Neural progenitor cell (in vitro differentiated cells): ENCODE measurements around the gene PPM1K. TPM values are rescaled to one million over a fixed set of nuclear protein-coding genes. Genes with fewer than 3 reads are reported as not detected.

Source experiments
- DNase-seq: peaks from one replicate; pipeline ENCODE4 v3.0.0-alpha.2; 2016; ENCODE audit warnings: low spot score
- H2AFZ ChIP-seq: fragments of 200-600 bp; sonication (generic); replicated peaks from 2 replicates; pipeline ENCODE4 v1.6.1; 2016; ENCODE audit warnings: antibody characterized with exemption
- H3F3A ChIP-seq: fragments of 200-600 bp; sonication (generic); 2 replicates; pipeline ENCODE4 v1.6.1; 2016; ENCODE audit warnings: antibody characterized with exemption, low read depth
- H3K27ac ChIP-seq: fragments of 200-600 bp; sonication (generic); 2 replicates; pipeline ENCODE4 v1.5.1; 2016; ENCODE audit warnings: mild to moderate bottlenecking
- H3K27me3 ChIP-seq: fragments of 200-600 bp; sonication (generic); 2 replicates; pipeline ENCODE4 v1.6.1; 2016; ENCODE audit warnings: mild to moderate bottlenecking, moderate library complexity
- H3K36me3 ChIP-seq: fragments of 200-600 bp; sonication (generic); 2 replicates; pipeline ENCODE4 v1.5.1; 2016
- H3K4me1 ChIP-seq: fragments of 200-600 bp; sonication (generic); 2 replicates; pipeline ENCODE4 v1.6.1; 2016; ENCODE audit warnings: mixed run types
- H3K4me2 ChIP-seq: fragments of 200-600 bp; sonication (generic); 2 replicates; pipeline ENCODE4 v1.6.1; 2016
- H3K4me3 ChIP-seq: fragments of 200-600 bp; sonication (generic); 2 replicates; pipeline ENCODE4 v1.5.1; 2016
- H3K79me2 ChIP-seq: fragments of 200-600 bp; sonication (generic); 2 replicates; pipeline ENCODE4 v1.6.1; 2016; ENCODE audit warnings: low read depth
- H3K9ac ChIP-seq: fragments of 200-600 bp; sonication (generic); 2 replicates; pipeline ENCODE4 v1.6.1; 2016
- H3K9me3 ChIP-seq: fragments of 200-600 bp; sonication (generic); 2 replicates; pipeline ENCODE4 v1.5.1; 2016; ENCODE audit warnings: low read depth
- H4K20me1 ChIP-seq: fragments of 200-600 bp; sonication (generic); 2 replicates; pipeline ENCODE4 v1.6.1; 2016; ENCODE audit warnings: low read depth
- H3K27ac Mint-ChIP-seq: 3 replicates; pipeline ENCODE4 v1.8.0; 2021; ENCODE audit warnings: mixed read lengths
- H3K27me3 Mint-ChIP-seq: 2 replicates; pipeline ENCODE4 v1.8.0; 2022; ENCODE audit warnings: low read depth, mild to moderate bottlenecking, inconsistent platforms, moderate library complexity, mixed read lengths; ENCODE audit not compliant: insufficient read depth
- H3K36me3 Mint-ChIP-seq: 3 replicates; pipeline ENCODE4 v1.8.0; 2021; ENCODE audit warnings: mixed read lengths
- H3K4me1 Mint-ChIP-seq: 3 replicates; pipeline ENCODE4 v1.8.0; 2021; ENCODE audit warnings: mixed read lengths
- H3K4me3 Mint-ChIP-seq: 3 replicates; pipeline ENCODE4 v1.8.0; 2021; ENCODE audit warnings: mild to moderate bottlenecking, moderate library complexity, mixed read lengths
- H3K9me3 Mint-ChIP-seq: 3 replicates; pipeline ENCODE4 v1.8.0; 2020; ENCODE audit warnings: mixed read lengths
- EZH2 ChIP-seq: fragments of 200-600 bp; sonication (generic); IDR thresholded peaks from 2 replicates; pipeline ENCODE4 v1.6.1; 2017; ENCODE audit warnings: antibody characterized with exemption, mild to moderate bottlenecking, moderate library complexity
- EZH2phosphoT487 ChIP-seq: fragments of 200-600 bp; sonication (generic); IDR thresholded peaks from 2 replicates; pipeline ENCODE4 v1.6.1; 2017; ENCODE audit warnings: antibody characterized with exemption
- total RNA-seq: library from RNA; depleted of rRNA; stranded (reverse); fragments of >200 nt; gene quantifications from 2 replicates; pipeline ENCODE4 v1.2.3, GENCODE V29; 2015; ENCODE audit warnings: low replicate concordance
- TF ChIP-seq, protein P1 (sequence below): fragments of 200-600 bp; sonication (generic); IDR thresholded peaks from 2 replicates; pipeline ENCODE4 v1.5.1; 2017; ENCODE audit warnings: antibody characterized with exemption, mild to moderate bottlenecking

PPM1K gene
- total RNA-seq, 1 donor from 2014 or later: 7.3 TPM

DNA sequence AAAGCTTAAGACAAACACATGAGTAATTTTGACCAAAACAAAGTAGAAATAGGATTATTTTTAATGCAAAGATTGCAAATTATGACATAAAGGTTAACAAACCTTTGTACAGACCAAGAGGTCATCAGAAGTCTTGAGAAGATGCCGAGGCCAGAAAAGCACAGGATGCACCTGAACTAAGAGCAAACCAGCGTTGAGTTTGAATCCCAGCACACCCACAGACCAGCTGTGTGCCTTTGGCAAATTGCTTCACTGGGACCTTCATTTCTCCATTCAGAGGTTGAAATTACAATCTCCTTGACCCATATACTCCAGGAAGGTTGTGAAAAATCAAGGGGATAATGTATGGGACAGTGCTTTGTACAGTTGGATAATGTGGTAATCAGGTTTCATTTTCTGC lies 56.6 kb downstream of the PPM1K start:
- H3K4me1 ChIP-seq: no peaks in the 10 kb centered on the region
- H3F3A ChIP-seq: no peaks in the 10 kb centered on the region
- no peaks in the 10 kb centered on the region for H3K36me3 ChIP-seq
- no peaks in the 10 kb centered on the region for H3K9me3 ChIP-seq
- H3K4me1 Mint-ChIP-seq: no peaks in the 10 kb centered on the region
- no peak overlapping the region for H2AFZ ChIP-seq
- H3K79me2 ChIP-seq: no peaks in the 10 kb centered on the region
- DNase-seq: no peak
- H3K9ac ChIP-seq: no peak overlapping the region
- H4K20me1 ChIP-seq: no peaks in the 10 kb centered on the region
- H3K4me3 Mint-ChIP-seq: no peak overlapping the region
- H3K9me3 Mint-ChIP-seq: peaks cover 1% of the 10 kb centered on the region
- H3K4me3 ChIP-seq: no peak overlapping the region
- TF ChIP-seq EZH2 (no peak), EZH2phosphoT487 (no peak)
- TF ChIP-seq, protein P1, sequence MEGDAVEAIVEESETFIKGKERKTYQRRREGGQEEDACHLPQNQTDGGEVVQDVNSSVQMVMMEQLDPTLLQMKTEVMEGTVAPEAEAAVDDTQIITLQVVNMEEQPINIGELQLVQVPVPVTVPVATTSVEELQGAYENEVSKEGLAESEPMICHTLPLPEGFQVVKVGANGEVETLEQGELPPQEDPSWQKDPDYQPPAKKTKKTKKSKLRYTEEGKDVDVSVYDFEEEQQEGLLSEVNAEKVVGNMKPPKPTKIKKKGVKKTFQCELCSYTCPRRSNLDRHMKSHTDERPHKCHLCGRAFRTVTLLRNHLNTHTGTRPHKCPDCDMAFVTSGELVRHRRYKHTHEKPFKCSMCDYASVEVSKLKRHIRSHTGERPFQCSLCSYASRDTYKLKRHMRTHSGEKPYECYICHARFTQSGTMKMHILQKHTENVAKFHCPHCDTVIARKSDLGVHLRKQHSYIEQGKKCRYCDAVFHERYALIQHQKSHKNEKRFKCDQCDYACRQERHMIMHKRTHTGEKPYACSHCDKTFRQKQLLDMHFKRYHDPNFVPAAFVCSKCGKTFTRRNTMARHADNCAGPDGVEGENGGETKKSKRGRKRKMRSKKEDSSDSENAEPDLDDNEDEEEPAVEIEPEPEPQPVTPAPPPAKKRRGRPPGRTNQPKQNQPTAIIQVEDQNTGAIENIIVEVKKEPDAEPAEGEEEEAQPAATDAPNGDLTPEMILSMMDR: no peak
- H3K27me3 Mint-ChIP-seq: no peaks in the 10 kb centered on the region
- no peak overlapping the region for H3K27ac ChIP-seq
- H3K36me3 Mint-ChIP-seq: no peaks in the 10 kb centered on the region
- H3K4me2 ChIP-seq: no peak overlapping the region
- no peak overlapping the region for H3K27ac Mint-ChIP-seq
- no peaks in the 10 kb centered on the region for H3K27me3 ChIP-seq

DNA sequence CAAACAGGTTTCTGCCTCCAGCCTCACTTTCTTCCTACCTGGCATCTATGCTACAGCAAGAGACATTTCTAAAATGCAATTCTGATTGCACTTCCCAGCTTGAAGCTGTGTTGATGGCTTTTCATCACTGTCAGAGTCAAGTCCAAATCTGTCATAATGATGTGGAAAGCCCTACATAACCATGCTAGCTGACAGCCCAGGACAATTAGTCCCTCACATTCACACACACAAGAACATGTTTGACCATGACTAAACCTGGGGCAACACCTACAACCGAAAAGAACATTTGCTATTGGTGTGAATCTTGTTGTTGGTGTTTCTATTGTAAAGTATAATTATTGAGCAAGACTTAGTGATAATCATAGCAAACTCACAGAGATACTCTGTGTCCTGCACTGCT lies 58.2 kb downstream of the PPM1K start:
- Mint-ChIP-seq H3K4me1 (no peaks in the 10 kb centered on the region), H3K4me3 (no peak overlapping the region), H3K27ac (no peak overlapping the region), H3K36me3 (no peaks in the 10 kb centered on the region), H3K9me3 (peaks cover 1% of the 10 kb centered on the region), H3K27me3 (peaks cover 3% of the 10 kb centered on the region)
- Histone ChIP-seq H3F3A (no peaks in the 10 kb centered on the region), H3K4me2 (no peak overlapping the region), H3K4me1 (no peaks in the 10 kb centered on the region), H4K20me1 (no peaks in the 10 kb centered on the region), H3K9me3 (no peaks in the 10 kb centered on the region), H3K9ac (no peak overlapping the region), H3K27me3 (no peaks in the 10 kb centered on the region), H3K27ac (no peak overlapping the region), H3K36me3 (no peaks in the 10 kb centered on the region), H3K79me2 (no peaks in the 10 kb centered on the region), H3K4me3 (no peak overlapping the region), H2AFZ (no peak overlapping the region)
- no peak for DNase-seq
- no peak for TF ChIP-seq EZH2phosphoT487
- TF ChIP-seq EZH2: no peak
- TF ChIP-seq, protein P1: no peak

DNA sequence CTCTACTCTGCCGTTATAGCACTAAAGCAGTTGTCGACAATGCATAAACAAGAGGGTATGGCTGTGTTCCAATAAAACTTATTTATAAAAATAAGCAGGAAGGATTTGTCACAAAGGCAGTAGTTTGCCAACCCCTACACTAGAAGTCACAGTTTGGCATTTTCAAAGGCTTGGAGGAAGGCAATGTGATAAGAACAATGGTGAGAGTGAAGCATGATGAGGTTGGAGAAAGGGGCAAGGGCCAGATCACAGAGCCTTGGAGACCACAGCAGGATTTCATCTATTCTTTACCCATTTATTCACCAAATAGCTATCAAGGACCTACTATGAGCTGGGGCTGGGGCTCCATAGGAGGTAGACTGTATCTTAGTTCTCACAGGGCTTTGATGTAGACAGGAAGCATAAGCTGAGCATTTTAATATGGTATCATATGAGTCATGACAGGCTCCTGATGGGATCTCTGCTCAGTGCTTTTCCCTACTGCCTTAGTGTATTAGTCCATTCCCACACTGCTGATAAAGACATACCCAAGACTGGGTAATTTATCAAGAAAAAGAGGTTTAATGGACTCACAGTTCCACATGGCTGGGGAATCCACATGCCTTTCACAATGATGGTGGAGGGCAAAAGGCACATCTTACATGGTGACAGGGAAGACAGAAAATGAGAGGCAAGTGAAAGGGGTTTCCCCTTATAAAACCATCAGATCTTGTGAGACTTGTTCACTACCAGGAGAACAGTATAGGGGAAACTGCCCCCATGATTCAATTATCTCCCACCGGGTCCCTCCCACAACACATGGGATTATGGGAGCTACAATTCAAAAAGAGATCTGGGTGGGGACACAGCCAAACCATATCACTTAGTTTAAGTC lies 58.9 kb downstream of the PPM1K start:
- Mint-ChIP-seq H3K27ac (no peak overlapping the region), H3K36me3 (no peaks in the 10 kb centered on the region), H3K27me3 (peaks cover 3% of the 10 kb centered on the region), H3K4me3 (no peak overlapping the region), H3K9me3 (peaks cover 1% of the 10 kb centered on the region), H3K4me1 (no peaks in the 10 kb centered on the region)
- TF ChIP-seq EZH2phosphoT487 (no peak), EZH2 (no peak)
- TF ChIP-seq, protein P1: no peak
- Histone ChIP-seq H3K9ac (no peak overlapping the region), H3K4me2 (no peak overlapping the region), H2AFZ (no peak overlapping the region), H3K4me1 (no peaks in the 10 kb centered on the region), H3K79me2 (no peaks in the 10 kb centered on the region), H3K9me3 (no peaks in the 10 kb centered on the region), H3K27ac (no peak overlapping the region), H3K27me3 (no peaks in the 10 kb centered on the region), H3K36me3 (no peaks in the 10 kb centered on the region), H3F3A (no peaks in the 10 kb centered on the region), H4K20me1 (no peaks in the 10 kb centered on the region), H3K4me3 (no peak overlapping the region)
- no peak for DNase-seq
